H1 (cell line): ENCODE data around the gene CHD5. TPM values are rescaled to one million over a fixed set of nuclear protein-coding genes. Genes with fewer than 3 reads are reported as not detected.

Experiments
- CTCF ChIA-PET: fragments of 300-600 bp; sonication (Branson Sonifier 250); formaldehyde crosslinking; loops from one replicate; lab custom pipeline; 2021; ENCODE audit not compliant: partially characterized antibody; lab: Charles Lee
- POLR2A ChIA-PET: fragments of 300-600 bp; sonication (Branson Sonifier 250); formaldehyde crosslinking; loops from one replicate; lab custom pipeline; 2021; ENCODE audit warnings: inconsistent platforms; ENCODE audit not compliant: partially characterized antibody; lab: Charles Lee
- DNase-seq, 2 experiments: peaks; one replicate each; pipeline versions ENCODE4 v3.0.0 to v3.0.0-alpha.2; 2010 to 2022; ENCODE audit warnings: low spot score in 2 of 2, low read depth in 1 of 2, mixed read lengths in 1 of 2
- FAIRE-seq: peaks from 2 replicates; lab custom pipeline; 2011; peaks lifted over from hg19 to GRCh38; lab: Jason Lieb, UNC
- H2AFZ ChIP-seq: 2 replicates; pipeline ENCODE4 v1.8.1; 2012; ENCODE audit warnings: low read length, inconsistent platforms
- H2AK5ac ChIP-seq: 2 replicates; pipeline ENCODE4 v1.6.1; 2013; ENCODE audit warnings: low read depth, low read length
- H2BK120ac ChIP-seq: replicated peaks from 2 replicates; pipeline ENCODE3; 2013; ENCODE audit warnings: low read depth, low read length, inconsistent platforms
- H2BK12ac ChIP-seq: 2 replicates; pipeline ENCODE4 v1.6.1; 2013; ENCODE audit warnings: low read depth, low read length
- H2BK15ac ChIP-seq: 2 replicates; pipeline ENCODE4 v1.6.1; 2013; ENCODE audit warnings: low read length
- H2BK20ac ChIP-seq: 2 replicates; pipeline ENCODE4 v1.6.1; 2013; ENCODE audit warnings: low read length
- H2BK5ac ChIP-seq: 2 replicates; pipeline ENCODE4 v1.6.1; 2013; ENCODE audit warnings: low read depth, low read length
- H3K14ac ChIP-seq: 2 replicates; pipeline ENCODE4 v1.6.1; 2013; ENCODE audit warnings: inconsistent platforms; ENCODE audit not compliant: insufficient read length
- H3K18ac ChIP-seq: 2 replicates; pipeline ENCODE4 v1.6.1; 2013; ENCODE audit warnings: low read length; ENCODE audit errors: extremely low read depth
- H3K23ac ChIP-seq: 2 replicates; pipeline ENCODE4 v1.6.1; 2013; ENCODE audit warnings: inconsistent platforms; ENCODE audit not compliant: insufficient read length
- H3K23me2 ChIP-seq: 2 replicates; pipeline ENCODE4 v1.6.1; 2013; ENCODE audit warnings: low read depth, low read length
- H3K27ac ChIP-seq: 2 replicates; pipeline ENCODE4 v1.6.1; 2011; ENCODE audit warnings: low read depth, low read length, inconsistent platforms
- H3K27me3 ChIP-seq, 4 experiments: replicated peaks in 1 of 4; 1 replicate in 1 of 4; 2 replicates in 3 of 4; pipeline versions ENCODE4 v1.6.1 to v1.8.1; 2011 to 2013; ENCODE audit warnings: low read length in 3 of 4, mild to moderate bottlenecking in 3 of 4, inconsistent platforms in 2 of 4, mixed read lengths in 2 of 4, moderate library complexity in 1 of 4; ENCODE audit not compliant: control insufficient read depth in 3 of 4, insufficient read depth in 3 of 4; ENCODE audit errors: extremely low read depth in 1 of 4
- H3K36me3 ChIP-seq, 4 experiments: 2 replicates each; pipeline versions ENCODE4 v1.6.1 to v1.8.1; 2011 to 2013; ENCODE audit warnings: mild to moderate bottlenecking in 4 of 4, low read length in 3 of 4, moderate library complexity in 2 of 4, control low read depth in 1 of 4, inconsistent platforms in 1 of 4; ENCODE audit not compliant: insufficient read depth in 4 of 4, control insufficient read depth in 2 of 4
- H3K4ac ChIP-seq: replicated peaks from 2 replicates; pipeline ENCODE3; 2013; ENCODE audit warnings: low read length, low read depth, mixed read lengths, inconsistent platforms; ENCODE audit not compliant: insufficient read length
- H3K4me1 ChIP-seq, 4 experiments: replicated peaks in 1 of 4; 1 replicate in 1 of 4; 2 replicates in 3 of 4; pipeline versions ENCODE4 v1.6.1 to v1.8.1; 2011 to 2013; ENCODE audit warnings: low read length in 3 of 4, inconsistent platforms in 2 of 4, mixed read lengths in 1 of 4; ENCODE audit not compliant: insufficient read depth in 4 of 4, control insufficient read depth in 3 of 4
- H3K4me2 ChIP-seq, 2 experiments: 2 replicates each; pipeline versions ENCODE4 v1.6.1 to v1.8.1; 2011 to 2013; ENCODE audit warnings: low read depth in 2 of 2, low read length in 2 of 2, control low read depth in 1 of 2, inconsistent platforms in 1 of 2, mild to moderate bottlenecking in 1 of 2; ENCODE audit not compliant: insufficient read depth in 1 of 2
- H3K4me3 ChIP-seq, 4 experiments: fragments of 200-600, 300-600 bp in 1 of 4; sonication (generic), shearing (Covaris generic), sonication (Bioruptor Twin) in 1 of 4; 2 replicates each; pipeline versions ENCODE4 v1.5.1 to v1.8.1; 2011 to 2016; ENCODE audit warnings: low read length in 4 of 4, low read depth in 3 of 4, control low read depth in 2 of 4, inconsistent platforms in 2 of 4, mild to moderate bottlenecking in 2 of 4, mixed read lengths in 1 of 4, moderate library complexity in 1 of 4; ENCODE audit not compliant: insufficient read depth in 2 of 4; ENCODE audit errors: extremely low read depth in 1 of 4
- H3K56ac ChIP-seq: replicated peaks from 2 replicates; pipeline ENCODE3; 2013; ENCODE audit warnings: low read depth, mild to moderate bottlenecking, mixed read lengths, low read length, inconsistent platforms; ENCODE audit not compliant: insufficient read length
- H3K79me1 ChIP-seq: 2 replicates; pipeline ENCODE4 v1.6.1; 2013; ENCODE audit warnings: low read depth, low read length, control low read depth
- H3K79me2 ChIP-seq, 2 experiments: 2 replicates each; pipeline versions ENCODE4 v1.6.1 to v1.8.1; 2012 to 2013; ENCODE audit warnings: low read length in 2 of 2, mild to moderate bottlenecking in 2 of 2, inconsistent platforms in 1 of 2; ENCODE audit not compliant: insufficient read depth in 2 of 2, control insufficient read depth in 1 of 2
- H3K9ac ChIP-seq, 4 experiments: replicated peaks in 1 of 4; 1 replicate in 1 of 4; 2 replicates in 3 of 4; pipeline versions ENCODE4 v1.6.1 to v1.8.1; 2011 to 2013; ENCODE audit warnings: low read depth in 3 of 4, low read length in 3 of 4, control low read depth in 2 of 4, mild to moderate bottlenecking in 2 of 4, moderate library complexity in 2 of 4, inconsistent platforms in 1 of 4; ENCODE audit errors: extremely low read depth in 1 of 4
- H3K9me3 ChIP-seq, 2 experiments: 2 replicates each; pipeline versions ENCODE4 v1.6.1 to v1.8.1; 2012 to 2013; ENCODE audit warnings: mild to moderate bottlenecking in 2 of 2, moderate library complexity in 2 of 2, control low read depth in 1 of 2, inconsistent platforms in 1 of 2, low read depth in 1 of 2, low read length in 1 of 2, mixed read lengths in 1 of 2; ENCODE audit not compliant: insufficient read depth in 2 of 2
- H4K20me1 ChIP-seq, 2 experiments: replicated peaks in 1 of 2; 2 replicates each; pipeline versions ENCODE3 to v1.8.1; 2011 to 2013; ENCODE audit warnings: inconsistent platforms in 2 of 2, low read length in 2 of 2, mild to moderate bottlenecking in 1 of 2; ENCODE audit not compliant: insufficient read depth in 2 of 2, control insufficient read depth in 1 of 2
- H4K5ac ChIP-seq: 2 replicates; pipeline ENCODE4 v1.6.1; 2013; ENCODE audit warnings: low read length, low read depth, mixed read lengths, inconsistent platforms; ENCODE audit not compliant: insufficient read length
- H4K8ac ChIP-seq: 2 replicates; pipeline ENCODE4 v1.8.0; 2013; ENCODE audit warnings: mild to moderate bottlenecking, moderate library complexity, low read length, inconsistent platforms; ENCODE audit not compliant: insufficient read depth; ENCODE audit errors: extremely low read depth
- H4K91ac ChIP-seq: replicated peaks from 2 replicates; pipeline ENCODE3; 2013; ENCODE audit warnings: low read length, mixed read lengths, inconsistent platforms; ENCODE audit not compliant: insufficient read length
- BACH1 ChIP-seq: IDR thresholded peaks from 2 replicates; pipeline ENCODE4 v1.6.1; 2012; ENCODE audit warnings: low read length, improper control_type of control experiment
- EP300 ChIP-seq, 2 experiments: IDR thresholded peaks; 1 replicate in 1 of 2; 2 replicates in 1 of 2; pipeline ENCODE4 v1.6.1; 2011 to 2012; ENCODE audit warnings: low read depth in 2 of 2, low read length in 2 of 2, mild to moderate bottlenecking in 2 of 2, borderline replicate concordance in 1 of 2, inconsistent platforms in 1 of 2, moderate library complexity in 1 of 2
- POLR2AphosphoS5 ChIP-seq: IDR thresholded peaks from 2 replicates; pipeline ENCODE4 v1.6.1; 2011; ENCODE audit warnings: low read depth, low read length
- WGBS, 2 experiments: shearing (Covaris generic) in 1 of 2; methylation state at CpG; one replicate each; pipeline versions ENCODE4 v1.1.6 to v1.1.7; 2013 to 2015; ENCODE audit warnings: low lambda C conversion rate in 2 of 2, mixed read lengths in 2 of 2, inconsistent platforms in 1 of 2, low coverage in 1 of 2, missing lambda C conversion rate in 1 of 2; ENCODE audit not compliant: insufficient replicate concordance in 2 of 2, insufficient coverage in 1 of 2, insufficient read length in 1 of 2; ENCODE audit errors: extremely low coverage in 1 of 2, missing lambda C conversion rate in 1 of 2; 5-methylcytosine and 5-hydroxymethylcytosine counted together
- polyA plus RNA-seq, 7 experiments: library from polyadenylated mRNA; depleted of rRNA in 3 of 7; stranded (reverse) in 5 of 7; unstranded in 2 of 7; fragments of >200 nt in 5 of 7; fragments of 200-250 nt in 2 of 7; gene quantifications; 1 replicate in 5 of 7; 2 replicates in 1 of 7; 4 replicates in 1 of 7; pipeline versions ENCODE4 v1.2.1 to v1.2.3, GENCODE V29; 2011 to 2013; ENCODE audit warnings: missing spikeins in 2 of 7, mixed read lengths in 2 of 7
- total RNA-seq: library from RNA; stranded (reverse); fragmentation: NEBNext Ultra II Directional; extraction: Animal tissue kit (Norgen Biotek cat#: 25700); gene quantifications from 2 replicates; pipeline ENCODE4 v1.2.1, GENCODE V29; 2021

The CHD5 gene
- total and polyA plus RNA-seq, 2 of the 8 experiments (the other 6 are each of a cell fraction or from before 2014, with no cell fraction given): 0.42 to 1.8 TPM

DNA sequence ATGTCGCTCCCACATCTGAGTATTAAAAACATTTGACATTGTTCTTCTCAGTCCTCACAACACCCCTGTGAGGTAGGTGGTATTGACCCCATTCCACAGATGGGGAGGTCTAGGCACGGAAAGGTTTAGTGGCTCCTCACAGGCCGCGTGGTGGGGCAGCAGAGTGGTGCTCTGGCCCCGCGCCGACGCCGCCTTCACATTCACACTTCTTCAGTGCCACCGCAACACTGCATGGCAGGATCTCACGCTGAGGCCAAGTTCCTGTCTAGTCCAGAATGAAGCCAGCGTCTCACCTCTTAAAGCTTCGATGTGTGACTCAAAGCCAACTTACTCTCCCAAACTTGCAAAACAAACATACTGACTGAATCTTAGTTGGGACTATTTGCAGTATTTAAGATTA lies 43.5 kb upstream of the CHD5 start:
- no peak for DNase-seq
- H2BK15ac ChIP-seq: no peak overlapping the region
- H3K36me3 ChIP-seq: peaks cover 9 to 56% (median 27%) of the 10 kb centered on the region in 4 experiments; a peak in 7 of 8 replicates
- 0 out of 4 replicates have a peak, but pooled peaks cover 0 to 2% of the 10 kb centered on the region in 2 experiments for H3K79me2 ChIP-seq
- no peak overlapping the region for H2BK20ac ChIP-seq
- no peak overlapping the region for H2BK12ac ChIP-seq
- 99% methylated on average over 13 of the region's 13 CpGs; no CpG with 5 or more reads in 1 of the 2 experiments for WGBS, 2 experiments
- no peak overlapping the region for H2AFZ ChIP-seq
- no peak overlapping the region for H3K9ac ChIP-seq
- H3K9me3 ChIP-seq: no peaks in the 10 kb centered on the region
- H3K23ac ChIP-seq: no peak overlapping the region
- H2AK5ac ChIP-seq: no peak overlapping the region
- no peak overlapping the region for H3K4me2 ChIP-seq
- no peak overlapping the region for H4K91ac ChIP-seq
- POLR2A ChIA-PET: interaction anchor here (0.7 to 2.2 kb wide), 5 partner anchors 10 to 17 kb away, joined by 3 to 12 read pairs (median 5); partner anchors contain the start of gene RNF207
- H3K56ac ChIP-seq: no peak overlapping the region
- H2BK120ac ChIP-seq: no peak overlapping the region
- no peaks in the 10 kb centered on the region; a peak in 1 of 7 replicates for H3K4me1 ChIP-seq
- no peak overlapping the region for H3K4ac ChIP-seq
- H4K8ac ChIP-seq: no peak overlapping the region
- FAIRE-seq: no peak
- H2BK5ac ChIP-seq: no peak overlapping the region
- H3K14ac ChIP-seq: no peak overlapping the region
- TF ChIP-seq EP300 (IDR thresholded peaks at IDR 0.05; ENCODE audit: borderline replicate concordance in 1 of 2, low read depth in 2 of 2, low read length in 2 of 2): no peak
- TF ChIP-seq POLR2AphosphoS5: peak; percentile 20; the same call in 1 of the 2 replicates
- no peak for TF ChIP-seq BACH1
- TF ChIP-seq, all 59 proteins: peak for 1
- no peak overlapping the region for H3K18ac ChIP-seq
- H4K20me1 ChIP-seq: peaks cover 6 to 19% of the 10 kb centered on the region in 2 experiments
- H4K5ac ChIP-seq: no peak overlapping the region
- peaks cover 5% of the 10 kb centered on the region for H3K79me1 ChIP-seq
- no peaks in the 10 kb centered on the region for H3K23me2 ChIP-seq
- H3K27me3 ChIP-seq: no peaks in the 10 kb centered on the region
- H3K27ac ChIP-seq: no peak overlapping the region
- H3K4me3 ChIP-seq: no peak overlapping the region
- CTCF ChIA-PET: interaction anchor here (0.7 to 10.4 kb wide), 7 partner anchors 10 to 180 kb away, joined by 3 to 74 read pairs (median 4); partner anchors contain the start of gene RNF207
